ENCODE measurements around the gene TAF4B.
"Not testable (repeated sequence)": the region's sequence is repeated elsewhere in the genome, so short reads cannot be mapped to it uniquely, and the experiment has no call there.

Gene TAF4B

GRCh38 chr18:26242392-26242791, 16.1 kb downstream of the TAF4B start:
- DNase-seq: not testable (repeated sequence)

DNA sequence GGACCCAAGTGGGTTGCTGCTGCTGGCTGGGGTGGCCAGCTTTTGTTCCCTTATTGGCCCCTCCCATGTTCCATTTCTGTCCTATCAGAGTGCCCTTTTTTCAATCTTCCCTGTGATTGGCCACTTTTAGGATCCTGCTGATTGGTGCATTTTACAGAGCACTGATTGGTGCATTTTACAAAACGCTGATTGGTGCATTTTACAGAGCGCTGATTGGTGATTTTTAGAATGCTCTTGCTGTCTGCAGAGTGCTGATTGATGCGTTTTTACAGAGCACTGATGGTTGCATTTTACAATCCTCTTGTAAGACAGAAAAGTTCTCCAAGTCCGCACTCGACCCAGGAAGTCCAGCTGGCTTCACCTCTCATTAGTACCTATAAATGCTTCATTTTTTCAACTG, 19.2 kb downstream of the TAF4B start:
- DNase-seq: not testable (repeated sequence)

DNA sequence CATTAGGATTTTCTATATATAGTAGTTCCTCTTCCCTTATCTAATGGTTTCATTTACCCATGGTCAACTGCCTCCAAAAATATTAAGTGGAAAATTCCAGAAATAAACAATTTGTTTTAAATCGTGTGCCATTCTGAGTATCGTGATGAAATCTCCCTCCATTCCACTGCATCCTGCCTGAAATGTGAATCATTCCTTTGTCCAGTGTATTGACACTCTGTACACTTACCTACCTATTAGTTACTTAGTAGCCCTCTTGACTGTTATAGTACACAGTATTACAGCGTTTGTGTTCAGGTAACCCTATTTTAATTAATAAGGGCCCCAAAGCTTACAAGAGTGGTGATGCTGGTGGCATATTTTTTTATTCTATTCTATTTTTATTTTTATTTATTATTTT, 26.2 kb downstream of the TAF4B start:
- no peak for DNase-seq

DNA sequence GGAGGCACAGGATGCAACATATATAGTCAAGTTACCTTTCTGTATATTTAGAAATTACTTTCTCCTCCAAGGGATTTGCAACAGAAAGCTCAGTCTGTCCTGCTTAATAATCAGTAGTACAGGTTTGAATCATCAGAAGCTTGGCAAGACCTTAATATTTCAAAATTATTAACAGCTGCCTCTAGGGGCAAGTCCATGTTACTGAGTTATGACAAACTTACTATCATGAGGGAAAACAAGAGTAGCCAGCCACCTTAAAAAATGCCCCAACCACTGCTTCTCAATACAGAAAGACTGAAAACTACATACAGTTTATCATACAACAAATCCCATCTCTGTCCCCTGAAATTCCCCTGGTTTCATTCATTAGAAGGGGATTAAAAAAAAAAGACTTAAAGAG, 28.6 kb downstream of the TAF4B start:
- DNase-seq: not testable (repeated sequence)

GRCh38 chr18:26255695-26256622, 29.7 kb downstream of the TAF4B start:
- no peak for DNase-seq

DNA sequence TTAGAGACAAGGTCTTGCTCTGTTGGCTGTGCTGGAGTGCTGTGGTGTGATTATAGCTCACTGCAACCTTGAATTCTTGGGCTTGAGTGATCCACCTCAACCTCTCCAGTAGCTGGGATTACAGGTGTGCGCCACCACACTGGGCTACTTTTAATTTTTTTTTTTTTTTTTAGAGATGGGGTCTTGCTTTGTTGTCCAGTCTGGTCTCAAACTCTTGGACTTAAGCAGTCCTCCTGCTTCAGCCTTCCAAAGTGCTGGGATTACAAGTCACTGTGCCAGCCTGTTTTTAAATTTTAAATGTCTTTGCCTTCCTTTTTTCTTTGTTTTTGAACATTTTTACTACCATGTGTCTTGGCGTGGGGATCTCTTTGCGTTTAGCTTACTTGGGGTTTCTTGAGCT, 32.5 kb downstream of the TAF4B start:
- DNase-seq: no peak

GRCh38 chr18:26259416-26259815, 33.2 kb downstream of the TAF4B start:
- DNase-seq: not testable (repeated sequence)

GRCh38 chr18:26262156-26262555, 35.9 kb downstream of the TAF4B start:
- no peak for DNase-seq

GRCh38 chr18:26267357-26267930, 41.2 kb downstream of the TAF4B start:
- DNase-seq: no peak

GRCh38 chr18:26268454-26268853, 42.2 kb downstream of the TAF4B start:
- DNase-seq: no peak

GRCh38 chr18:26271917-26272549, 45.8 kb downstream of the TAF4B start:
- no peak for DNase-seq

- DNase-seq: no peak
These were observed 51.1 kb downstream of the TAF4B start for GRCh38 chr18:26277374-26277773.

GRCh38 chr18:26279428-26279827, 53.2 kb downstream of the TAF4B start:
- DNase-seq: no peak

DNA sequence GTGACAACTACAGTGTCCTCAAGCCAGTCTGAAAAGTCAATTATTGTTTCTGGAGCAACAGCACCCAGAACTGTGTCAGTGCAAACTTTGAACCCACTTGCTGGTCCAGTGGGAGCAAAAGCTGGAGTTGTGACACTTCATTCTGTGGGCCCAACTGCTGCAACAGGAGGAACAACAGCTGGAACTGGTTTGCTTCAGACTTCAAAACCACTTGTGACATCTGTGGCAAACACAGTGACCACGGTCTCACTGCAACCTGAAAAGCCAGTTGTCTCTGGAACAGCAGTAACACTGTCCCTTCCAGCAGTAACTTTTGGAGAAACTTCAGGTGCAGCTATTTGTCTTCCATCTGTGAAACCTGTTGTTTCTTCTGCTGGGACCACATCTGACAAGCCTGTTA, 59.8 kb downstream of the TAF4B start:
- no peak for DNase-seq

DNA sequence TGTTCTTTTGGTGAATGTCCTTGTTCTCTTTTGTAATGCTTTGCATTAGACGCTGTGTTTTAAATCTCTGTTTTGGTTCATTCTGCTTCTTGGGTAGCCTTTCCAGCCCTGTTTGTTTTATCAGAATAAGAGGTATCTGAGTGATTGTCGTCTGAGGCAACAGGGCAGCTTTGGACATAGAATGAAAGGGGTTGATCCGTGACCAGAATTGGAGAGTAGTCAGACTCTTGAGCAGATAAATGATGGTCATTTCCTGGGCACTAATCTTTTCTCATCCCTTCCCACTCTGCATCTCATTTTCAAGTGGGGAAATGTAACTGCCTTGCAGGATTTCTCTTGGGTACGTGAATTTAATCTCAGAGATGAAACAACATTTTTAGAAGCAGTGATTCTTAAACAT, 61.4 kb downstream of the TAF4B start:
- no peak for DNase-seq

- DNase-seq: no peak
These were observed 64.1 kb downstream of the TAF4B start for GRCh38 chr18:26290385-26290784.

- no peak for DNase-seq
These were observed 67.7 kb downstream of the TAF4B start for GRCh38 chr18:26293982-26294381.

DNA sequence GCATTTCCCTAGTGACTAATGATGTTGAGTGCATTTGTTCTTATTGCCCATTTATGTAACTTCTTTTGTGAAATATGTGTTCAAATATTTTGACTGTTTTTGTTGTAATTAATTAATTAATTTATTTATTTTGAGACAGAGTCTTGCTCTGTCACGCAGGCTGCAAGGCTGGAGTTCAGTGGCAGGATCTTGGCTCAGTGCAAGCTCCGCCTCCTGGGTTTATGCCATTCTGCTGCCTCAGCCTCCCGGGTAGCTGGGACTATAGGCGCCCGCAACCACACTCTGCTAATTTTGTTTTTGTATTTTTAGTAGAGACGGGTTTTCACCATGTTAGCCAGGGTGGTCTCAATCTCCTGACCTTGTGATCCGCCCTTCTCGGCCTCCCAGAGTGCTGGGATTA, 71.9 kb downstream of the TAF4B start:
- no peak for DNase-seq

GRCh38 chr18:26301681-26302080, 75.4 kb downstream of the TAF4B start:
- DNase-seq: no peak

- not testable (repeated sequence) for DNase-seq
These were observed 77.0 kb downstream of the TAF4B start for GRCh38 chr18:26303222-26303621.

DNA sequence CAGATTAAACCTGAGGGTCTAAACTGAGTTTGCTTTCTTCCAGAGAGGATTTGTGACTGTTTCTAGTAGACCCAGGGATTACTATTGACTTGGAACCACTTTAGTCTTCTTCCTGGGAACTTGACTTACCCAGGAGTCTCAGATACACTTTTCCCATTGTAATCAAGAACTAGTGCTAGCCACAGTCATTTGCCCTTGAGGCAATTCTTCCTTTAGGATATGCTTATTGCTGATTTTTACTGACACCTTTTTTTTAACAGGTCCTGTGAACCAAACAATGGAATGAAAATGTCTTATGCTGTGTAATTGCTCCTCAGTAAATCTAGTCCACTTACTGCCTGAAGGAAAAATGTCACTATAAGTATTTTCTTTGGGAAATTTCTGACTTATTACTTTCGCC, 78.3 kb downstream of the TAF4B start:
- DNase-seq: no peak

DNA sequence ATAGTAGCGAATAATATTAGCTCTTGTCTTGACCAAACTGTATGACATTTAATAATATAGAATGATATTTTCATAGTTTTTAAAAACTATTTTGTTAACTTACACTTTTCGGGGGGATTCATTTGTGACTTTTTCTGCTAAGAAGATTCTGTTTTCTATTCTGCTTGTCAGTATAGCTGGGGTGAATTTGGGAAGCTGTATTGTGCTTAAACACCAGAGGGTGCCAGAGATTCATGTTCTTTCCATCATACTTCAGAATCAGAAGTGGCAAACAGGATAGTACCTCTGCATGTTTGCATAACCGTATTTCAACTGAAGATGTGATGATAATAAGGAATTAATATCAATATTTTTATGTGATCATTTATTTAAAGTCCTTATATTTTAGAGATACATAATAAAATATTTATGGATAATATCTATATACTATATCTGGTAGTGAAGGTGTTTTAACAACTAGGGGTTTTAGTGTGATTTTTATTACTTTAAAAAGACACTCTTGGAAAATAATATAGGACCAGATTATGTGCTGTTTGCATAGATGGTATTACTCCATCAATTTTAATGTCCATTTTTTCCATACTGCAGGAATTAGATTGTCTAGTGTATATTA, 81.0 kb downstream of the TAF4B start:
- DNase-seq: peak; percentile 5 to 48

- DNase-seq: no peak
These were observed 83.0 kb downstream of the TAF4B start for GRCh38 chr18:26309281-26309680.

- DNase-seq: no peak
These were observed 86.0 kb downstream of the TAF4B start for GRCh38 chr18:26312199-26312598.

All from SW 1271 (cell line).